Measurements from ENCODE around the gene EEFSEC.

Gene EEFSEC

GRCh38 chr3:128187495-128187894 is 34.2 kb downstream of the EEFSEC start:
- Histone ChIP-seq H3K9ac (ENCODE audit: low read length) (no peak overlapping the region), H3K4me3 (ENCODE audit: low read length) (no peak overlapping the region), H3K4me1 (ENCODE audit: low read length) (no peaks in the 10 kb centered on the region), H3K79me2 (ENCODE audit: low read length) (peaks cover 30% of the 10 kb centered on the region), H3K27ac (ENCODE audit: low read length) (no peak overlapping the region), H3K36me3 (replicated peaks; ENCODE audit: low read depth, low read length) (peaks cover 6% of the 10 kb centered on the region), H3K4me2 (ENCODE audit: low read length) (no peak overlapping the region), H3K27me3 (ENCODE audit: low read depth, low read length) (no peaks in the 10 kb centered on the region), H4K20me1 (ENCODE audit: insufficient read depth, low read length) (peaks cover 7% of the 10 kb centered on the region), H2AFZ (ENCODE audit: low read depth, low read length) (no peak overlapping the region), H3K9me3 (ENCODE audit: insufficient read depth, low read length) (no peaks in the 10 kb centered on the region)
- TF ChIP-seq EZH2phosphoT487 (IDR thresholded peaks at IDR 0.05; ENCODE audit: low read depth): no peak
- TF ChIP-seq, protein P1, sequence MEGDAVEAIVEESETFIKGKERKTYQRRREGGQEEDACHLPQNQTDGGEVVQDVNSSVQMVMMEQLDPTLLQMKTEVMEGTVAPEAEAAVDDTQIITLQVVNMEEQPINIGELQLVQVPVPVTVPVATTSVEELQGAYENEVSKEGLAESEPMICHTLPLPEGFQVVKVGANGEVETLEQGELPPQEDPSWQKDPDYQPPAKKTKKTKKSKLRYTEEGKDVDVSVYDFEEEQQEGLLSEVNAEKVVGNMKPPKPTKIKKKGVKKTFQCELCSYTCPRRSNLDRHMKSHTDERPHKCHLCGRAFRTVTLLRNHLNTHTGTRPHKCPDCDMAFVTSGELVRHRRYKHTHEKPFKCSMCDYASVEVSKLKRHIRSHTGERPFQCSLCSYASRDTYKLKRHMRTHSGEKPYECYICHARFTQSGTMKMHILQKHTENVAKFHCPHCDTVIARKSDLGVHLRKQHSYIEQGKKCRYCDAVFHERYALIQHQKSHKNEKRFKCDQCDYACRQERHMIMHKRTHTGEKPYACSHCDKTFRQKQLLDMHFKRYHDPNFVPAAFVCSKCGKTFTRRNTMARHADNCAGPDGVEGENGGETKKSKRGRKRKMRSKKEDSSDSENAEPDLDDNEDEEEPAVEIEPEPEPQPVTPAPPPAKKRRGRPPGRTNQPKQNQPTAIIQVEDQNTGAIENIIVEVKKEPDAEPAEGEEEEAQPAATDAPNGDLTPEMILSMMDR (IDR thresholded peaks at IDR 0.05; ENCODE audit: low read depth, low read length): no peak

- Histone ChIP-seq H2AFZ (ENCODE audit: low read depth, low read length) (no peak overlapping the region), H3K9me3 (ENCODE audit: insufficient read depth, low read length) (no peaks in the 10 kb centered on the region), H3K4me2 (ENCODE audit: low read length) (no peak overlapping the region), H4K20me1 (ENCODE audit: insufficient read depth, low read length) (peaks cover 6% of the 10 kb centered on the region), H3K27me3 (ENCODE audit: low read depth, low read length) (no peaks in the 10 kb centered on the region), H3K79me2 (ENCODE audit: low read length) (peaks cover 29% of the 10 kb centered on the region), H3K36me3 (replicated peaks; ENCODE audit: low read depth, low read length) (peaks cover 6% of the 10 kb centered on the region), H3K9ac (ENCODE audit: low read length) (no peak overlapping the region), H3K27ac (ENCODE audit: low read length) (no peak overlapping the region), H3K4me3 (ENCODE audit: low read length) (no peak overlapping the region), H3K4me1 (ENCODE audit: low read length) (no peaks in the 10 kb centered on the region)
- TF ChIP-seq EZH2phosphoT487 (IDR thresholded peaks at IDR 0.05; ENCODE audit: low read depth): no peak
- TF ChIP-seq, protein P1 (IDR thresholded peaks at IDR 0.05; ENCODE audit: low read depth, low read length): no peak
These were observed 35.0 kb downstream of the EEFSEC start for GRCh38 chr3:128188326-128188725.

DNA sequence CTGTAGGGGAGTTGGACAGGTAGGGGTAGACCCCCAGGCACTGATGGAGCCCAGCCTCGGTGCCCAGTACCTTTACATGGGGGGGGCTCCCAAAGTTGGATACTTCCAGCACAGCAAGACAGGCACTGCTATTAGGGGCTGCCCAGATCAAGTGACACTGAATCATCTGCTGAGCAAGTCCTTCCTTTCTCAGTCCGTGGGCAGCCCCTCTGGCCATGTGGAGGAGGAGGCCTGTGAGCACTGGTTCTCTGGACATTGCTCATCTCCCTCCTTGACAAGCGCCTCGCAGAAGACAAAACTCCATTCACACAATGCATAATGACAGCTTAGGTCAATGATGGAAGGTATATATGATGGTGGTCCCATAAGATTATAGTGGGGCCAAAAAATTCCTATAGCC is 35.7 kb downstream of the EEFSEC start:
- Histone ChIP-seq H3K36me3 (replicated peaks; ENCODE audit: low read depth, low read length) (peaks cover 6% of the 10 kb centered on the region), H3K4me2 (ENCODE audit: low read length) (no peak overlapping the region), H3K27ac (ENCODE audit: low read length) (no peak overlapping the region), H4K20me1 (ENCODE audit: insufficient read depth, low read length) (peaks cover 5% of the 10 kb centered on the region), H3K4me1 (ENCODE audit: low read length) (no peaks in the 10 kb centered on the region), H3K27me3 (ENCODE audit: low read depth, low read length) (no peaks in the 10 kb centered on the region), H3K9ac (ENCODE audit: low read length) (no peak overlapping the region), H3K79me2 (ENCODE audit: low read length) (peaks cover 24% of the 10 kb centered on the region), H3K4me3 (ENCODE audit: low read length) (no peak overlapping the region), H3K9me3 (ENCODE audit: insufficient read depth, low read length) (no peaks in the 10 kb centered on the region), H2AFZ (ENCODE audit: low read depth, low read length) (no peak overlapping the region)
- TF ChIP-seq EZH2phosphoT487 (IDR thresholded peaks at IDR 0.05; ENCODE audit: low read depth): no peak
- TF ChIP-seq, protein P1 (IDR thresholded peaks at IDR 0.05; ENCODE audit: low read depth, low read length): no peak

GRCh38 chr3:128190501-128190900 is 37.2 kb downstream of the EEFSEC start:
- Histone ChIP-seq H3K27me3 (ENCODE audit: low read depth, low read length) (no peaks in the 10 kb centered on the region), H3K27ac (ENCODE audit: low read length) (no peak overlapping the region), H3K9ac (ENCODE audit: low read length) (no peak overlapping the region), H4K20me1 (ENCODE audit: insufficient read depth, low read length) (peaks cover 5% of the 10 kb centered on the region), H3K4me1 (ENCODE audit: low read length) (no peaks in the 10 kb centered on the region), H3K36me3 (replicated peaks; ENCODE audit: low read depth, low read length) (peaks cover 2% of the 10 kb centered on the region), H2AFZ (ENCODE audit: low read depth, low read length) (no peak overlapping the region), H3K4me2 (ENCODE audit: low read length) (no peak overlapping the region), H3K4me3 (ENCODE audit: low read length) (no peak overlapping the region), H3K79me2 (ENCODE audit: low read length) (peaks cover 19% of the 10 kb centered on the region), H3K9me3 (ENCODE audit: insufficient read depth, low read length) (no peaks in the 10 kb centered on the region)
- TF ChIP-seq EZH2phosphoT487 (IDR thresholded peaks at IDR 0.05; ENCODE audit: low read depth): no peak
- TF ChIP-seq, protein P1 (IDR thresholded peaks at IDR 0.05; ENCODE audit: low read depth, low read length): no peak

All from OCI-LY3 (cell line).